SK-N-SH (cell line): ENCODE results near the gene CHGA.

Source experiments
- CHD2 ChIP-seq: fragments of 150-350 bp; IDR thresholded peaks from 2 replicates; pipeline ENCODE4 v1.6.1; 2018; ENCODE audit warnings: low read length; ENCODE audit not compliant: partially characterized antibody
- CTCF ChIP-seq: fragments of 200-600 bp; sonication (generic); IDR thresholded peaks from 2 replicates; pipeline ENCODE4 v1.6.1; 2017; ENCODE audit warnings: antibody characterized with exemption, mild to moderate bottlenecking, moderate library complexity
- EZH2phosphoT487 ChIP-seq: fragments of 200-600 bp; sonication (generic); IDR thresholded peaks from 2 replicates; pipeline ENCODE4 v1.6.1; 2017; ENCODE audit warnings: low read depth, mixed run types, mild to moderate bottlenecking, antibody characterized with exemption, moderate library complexity, borderline replicate concordance
- FOXJ3 ChIP-seq: sonication (generic); formaldehyde crosslinking; IDR thresholded peaks from 2 replicates; pipeline ENCODE4 v1.5.1; 2020; ENCODE audit warnings: mild to moderate bottlenecking, missing genetic modification reagents
- GABPA ChIP-seq: IDR thresholded peaks from 2 replicates; pipeline ENCODE4 v1.4.0; 2012; ENCODE audit warnings: low read depth, mild to moderate bottlenecking
- JUND ChIP-seq: IDR thresholded peaks from 2 replicates; pipeline ENCODE4 v1.4.0; 2012
- POLR2AphosphoS5 ChIP-seq: IDR thresholded peaks from 2 replicates; pipeline ENCODE4 v1.6.1; 2012; ENCODE audit warnings: low read depth, low read length
- RAD21 ChIP-seq: IDR thresholded peaks from 2 replicates; pipeline ENCODE4 v1.6.1; 2012; ENCODE audit warnings: mild to moderate bottlenecking, low read length
- RCOR1 ChIP-seq: fragments of 150-350 bp; IDR thresholded peaks from 2 replicates; pipeline ENCODE4 v1.6.1; 2017; ENCODE audit warnings: antibody characterized with exemption, low read length
- SMC3 ChIP-seq: IDR thresholded peaks from 2 replicates; pipeline ENCODE4 v1.6.1; 2012; ENCODE audit warnings: low read depth, low read length, improper control_type of control experiment
- TAF1 ChIP-seq: IDR thresholded peaks from 2 replicates; pipeline ENCODE4 v1.6.1; 2012; ENCODE audit warnings: low read depth, mild to moderate bottlenecking, low read length, moderate library complexity, borderline replicate concordance
- USF2 ChIP-seq: fragments of 150-350 bp; IDR thresholded peaks from 2 replicates; pipeline ENCODE4 v1.6.1; 2017; ENCODE audit warnings: antibody characterized with exemption, low read length, low read depth, borderline replicate concordance

- TF ChIP-seq CTCF: no peak
- no peak for TF ChIP-seq USF2
- TF ChIP-seq GABPA: no peak
- no peak for TF ChIP-seq TAF1
- peak; percentile 99 for TF ChIP-seq FOXJ3 (CRISPR knock-in tag)
- TF ChIP-seq EZH2phosphoT487: no peak
- no peak for TF ChIP-seq JUND
- TF ChIP-seq RCOR1: peak; percentile 50; the same call in 1 of the 2 replicates
- TF ChIP-seq RAD21: peak; percentile 7; the same call in 1 of the 2 replicates
- no peak for TF ChIP-seq SMC3
- no peak for TF ChIP-seq CHD2
- TF ChIP-seq POLR2AphosphoS5: no peak
Measured at GRCh38 chr14:92944976-92945375, 22.0 kb downstream of the CHGA start.
